LNCAP (cell line): ENCODE data around the gene LRRC26.

ENCODE experiments used
- CTCF ChIP-seq: fragments of 450-650 bp; IDR thresholded peaks from 2 replicates; pipeline ENCODE4 v1.5.1; 2017; ENCODE audit warnings: mild to moderate bottlenecking

LRRC26 gene

GRCh38 chr9:137178939-137179630 lies 9.2 kb upstream of the LRRC26 start:
- TF ChIP-seq CTCF, result no peak

- TF ChIP-seq CTCF, result no peak
Observed at GRCh38 chr9:137178201-137178938, 8.5 kb upstream of the LRRC26 start.

- TF ChIP-seq CTCF, result peak; percentile 77
Observed at GRCh38 chr9:137176302-137177182, 6.7 kb upstream of the LRRC26 start.

- no peak for TF ChIP-seq CTCF
Observed at GRCh38 chr9:137175345-137175961, 5.6 kb upstream of the LRRC26 start.

- TF ChIP-seq CTCF, result no peak
Observed at GRCh38 chr9:137174722-137175293, 5.0 kb upstream of the LRRC26 start.

- no peak for TF ChIP-seq CTCF
Observed at GRCh38 chr9:137173796-137174664, 4.2 kb upstream of the LRRC26 start.
